D721Med (cell line): ENCODE measurements around the gene ABTB2.

Experiments used
- DNase-seq: peaks from one replicate; pipeline ENCODE4 v3.0.0; 2011; ENCODE audit warnings: low spot score; ENCODE audit not compliant: insufficient read length
- FAIRE-seq: peaks from 2 replicates; lab custom pipeline; 2011; peaks lifted over from hg19 to GRCh38; lab: Jason Lieb, UNC
- TF ChIP-seq, protein P1 (sequence below): IDR thresholded peaks from 2 replicates; pipeline ENCODE4 v1.5.1; 2012; ENCODE audit warnings: mild to moderate bottlenecking, control low read depth; ENCODE audit not compliant: insufficient read depth; ENCODE audit errors: missing control alignments

The ABTB2 gene

DNA sequence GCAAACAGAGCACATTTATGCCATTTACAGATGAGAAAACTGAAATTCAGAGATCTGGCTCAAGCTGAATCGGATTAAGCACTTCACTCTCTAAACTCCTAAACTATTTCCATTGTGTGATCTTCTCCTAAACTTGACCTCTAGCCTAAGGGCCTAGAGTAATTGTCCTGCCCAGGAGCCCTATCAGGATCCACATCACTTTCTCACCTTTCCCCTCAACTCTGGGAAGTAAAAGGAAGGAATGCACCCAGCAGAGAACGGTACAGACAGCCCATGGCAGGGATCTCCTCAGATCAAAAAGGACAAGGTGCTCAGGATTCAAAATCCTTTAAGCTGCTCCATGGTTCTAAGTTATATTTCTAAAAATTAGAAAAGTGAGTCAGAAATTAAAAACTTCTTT, 102.7 kb downstream of the ABTB2 start:
- no peak for FAIRE-seq
- DNase-seq = no peak
- TF ChIP-seq, protein P1, sequence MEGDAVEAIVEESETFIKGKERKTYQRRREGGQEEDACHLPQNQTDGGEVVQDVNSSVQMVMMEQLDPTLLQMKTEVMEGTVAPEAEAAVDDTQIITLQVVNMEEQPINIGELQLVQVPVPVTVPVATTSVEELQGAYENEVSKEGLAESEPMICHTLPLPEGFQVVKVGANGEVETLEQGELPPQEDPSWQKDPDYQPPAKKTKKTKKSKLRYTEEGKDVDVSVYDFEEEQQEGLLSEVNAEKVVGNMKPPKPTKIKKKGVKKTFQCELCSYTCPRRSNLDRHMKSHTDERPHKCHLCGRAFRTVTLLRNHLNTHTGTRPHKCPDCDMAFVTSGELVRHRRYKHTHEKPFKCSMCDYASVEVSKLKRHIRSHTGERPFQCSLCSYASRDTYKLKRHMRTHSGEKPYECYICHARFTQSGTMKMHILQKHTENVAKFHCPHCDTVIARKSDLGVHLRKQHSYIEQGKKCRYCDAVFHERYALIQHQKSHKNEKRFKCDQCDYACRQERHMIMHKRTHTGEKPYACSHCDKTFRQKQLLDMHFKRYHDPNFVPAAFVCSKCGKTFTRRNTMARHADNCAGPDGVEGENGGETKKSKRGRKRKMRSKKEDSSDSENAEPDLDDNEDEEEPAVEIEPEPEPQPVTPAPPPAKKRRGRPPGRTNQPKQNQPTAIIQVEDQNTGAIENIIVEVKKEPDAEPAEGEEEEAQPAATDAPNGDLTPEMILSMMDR = no peak

DNA sequence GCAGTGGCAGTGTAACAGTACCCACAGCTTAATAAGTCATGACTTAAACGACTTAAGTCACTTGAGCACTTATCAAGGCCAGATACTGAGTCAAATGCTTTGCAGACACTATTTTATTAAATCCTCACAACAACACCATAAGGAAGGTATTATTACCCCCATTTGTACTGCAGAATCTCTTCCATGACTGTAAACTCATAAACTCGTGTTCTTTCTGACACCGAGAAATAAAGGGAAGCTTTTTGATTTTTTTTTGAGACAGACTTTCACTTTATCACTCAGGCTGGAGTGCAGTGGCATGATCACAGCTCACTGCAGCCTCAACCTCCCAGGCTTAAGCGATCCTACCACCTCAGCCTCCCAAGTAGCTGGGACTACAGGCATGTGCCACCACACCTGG, 103.8 kb downstream of the ABTB2 start:
- DNase-seq (no peak), FAIRE-seq (no peak)
- TF ChIP-seq, protein P1 = no peak

GRCh38 chr11:34252651-34253050, 105.2 kb downstream of the ABTB2 start:
- DNase-seq (no peak), FAIRE-seq (no peak)
- TF ChIP-seq, protein P1 = no peak

DNA sequence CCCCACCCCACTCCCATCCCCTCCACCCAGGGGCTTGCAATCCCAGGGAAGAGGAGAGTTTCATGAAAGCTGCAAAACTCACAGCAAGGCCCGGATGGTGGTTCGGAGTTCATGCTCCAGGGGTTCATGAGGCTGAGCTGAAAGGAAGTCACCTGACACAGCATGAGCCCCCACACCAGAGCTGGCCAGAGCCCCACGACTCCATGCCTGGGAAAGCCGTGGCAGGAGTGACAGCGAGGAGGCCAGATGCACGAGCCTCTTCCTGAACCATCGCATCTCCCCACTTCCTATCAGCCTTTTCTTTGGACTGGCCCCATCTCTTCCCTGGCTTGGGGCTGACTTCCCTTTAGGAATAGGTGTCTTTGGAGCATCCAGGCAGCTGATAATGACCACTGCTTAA, 105.8 kb downstream of the ABTB2 start:
- no peak for DNase-seq
- no peak for FAIRE-seq
- TF ChIP-seq, protein P1 = no peak

DNA sequence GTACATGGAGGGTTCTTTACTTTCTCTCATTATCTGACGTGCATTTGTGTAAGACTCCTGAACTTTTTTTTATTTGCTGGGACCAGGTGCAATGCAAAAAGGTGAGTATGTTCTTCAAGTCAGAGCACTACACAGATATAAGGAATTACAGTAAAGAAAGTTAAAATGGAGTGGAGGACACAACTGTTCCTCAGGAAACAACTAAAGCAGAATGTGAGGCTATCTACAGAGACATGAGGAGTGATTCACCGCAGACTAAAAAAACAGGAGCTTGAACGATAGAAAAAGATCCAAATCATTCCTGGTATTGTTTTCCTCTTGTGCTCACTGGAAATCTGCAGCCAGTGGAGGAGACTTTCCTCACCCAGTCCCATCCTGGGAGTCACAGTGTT, 106.2 kb downstream of the ABTB2 start:
- TF ChIP-seq, protein P1 = no peak
- DNase-seq = no peak
- no peak for FAIRE-seq

- DNase-seq (no peak), FAIRE-seq (no peak)
- TF ChIP-seq, protein P1 = no peak
Observed at GRCh38 chr11:34250732-34251588, 106.8 kb downstream of the ABTB2 start.

- no peak for DNase-seq
- FAIRE-seq = no peak
- TF ChIP-seq, protein P1 = no peak
Observed at GRCh38 chr11:34250211-34250610, 107.6 kb downstream of the ABTB2 start.
